Neural cell (in vitro differentiated cells): Measurements from ENCODE around the gene NUCB1. TPM values are rescaled to one million over a fixed set of nuclear protein-coding genes. Genes with fewer than 3 reads are reported as not detected.

ENCODE experiments used
- H2AFZ ChIP-seq: fragments of 200-600, 300-800 bp; sonication (generic), shearing (Covaris generic); 2 replicates; pipeline ENCODE4 v1.6.0; 2014; ENCODE audit warnings: low read depth, mild to moderate bottlenecking, antibody characterized with exemption, low read length, moderate library complexity
- H3F3A ChIP-seq: fragments of 200-600 bp; shearing (Covaris generic); 2 replicates; pipeline ENCODE4 v1.6.1; 2016; ENCODE audit warnings: mild to moderate bottlenecking, moderate library complexity, mixed read lengths, antibody characterized with exemption, low read length; ENCODE audit not compliant: insufficient read depth, poor library complexity, severe bottlenecking
- H3K27ac ChIP-seq: fragments of 200-600, 300-800 bp; sonication (generic), shearing (Covaris generic); 2 replicates; pipeline ENCODE4 v1.5.1; 2014; ENCODE audit warnings: mild to moderate bottlenecking, low read length, moderate library complexity
- H3K27me3 ChIP-seq: fragments of 300-800, 200-600 bp; sonication (generic), shearing (Covaris generic); 2 replicates; pipeline ENCODE4 v1.6.0; 2014; ENCODE audit warnings: mild to moderate bottlenecking, low read depth, low read length, moderate library complexity; ENCODE audit not compliant: insufficient read depth
- H3K36me3 ChIP-seq: fragments of 300-800, 200-600 bp; sonication (generic), shearing (Covaris generic); 2 replicates; pipeline ENCODE4 v1.5.1; 2014; ENCODE audit warnings: mild to moderate bottlenecking, antibody characterized with exemption, low read length, moderate library complexity; ENCODE audit not compliant: insufficient read depth
- H3K4me2 ChIP-seq: fragments of 300-800, 200-600 bp; sonication (generic), shearing (Covaris generic); 2 replicates; pipeline ENCODE4 v1.6.0; 2014; ENCODE audit warnings: mild to moderate bottlenecking, low read length
- H3K4me3 ChIP-seq: fragments of 300-800, 200-600 bp; sonication (generic), shearing (Covaris generic); 2 replicates; pipeline ENCODE4 v1.5.1; 2014; ENCODE audit warnings: mild to moderate bottlenecking, low read length, moderate library complexity
- H3K79me2 ChIP-seq: fragments of 200-600 bp; shearing (Covaris generic); replicated peaks from 2 replicates; pipeline ENCODE4 v1.6.0; 2014; ENCODE audit warnings: mild to moderate bottlenecking, low read length, moderate library complexity; ENCODE audit not compliant: insufficient read depth
- H3K9ac ChIP-seq: fragments of 300-800, 200-600 bp; sonication (generic), shearing (Covaris generic); 2 replicates; pipeline ENCODE4 v1.6.1; 2016; ENCODE audit warnings: mild to moderate bottlenecking, low read length, mixed read lengths
- H3K9me2 ChIP-seq: fragments of 200-600 bp; shearing (Covaris generic); 2 replicates; pipeline ENCODE4 v1.6.1; 2016; ENCODE audit warnings: mild to moderate bottlenecking, low read length, mixed read lengths; ENCODE audit not compliant: insufficient read depth
- H3K9me3 ChIP-seq: fragments of 200-600, 300-800 bp; sonication (generic), shearing (Covaris generic); 2 replicates; pipeline ENCODE4 v1.6.1; 2016; ENCODE audit warnings: mild to moderate bottlenecking, mixed run types, low read length, moderate library complexity, mixed read lengths
- H4K20me1 ChIP-seq: fragments of 200-600 bp; shearing (Covaris generic); 2 replicates; pipeline ENCODE4 v1.6.1; 2016; ENCODE audit warnings: mild to moderate bottlenecking, mixed run types; ENCODE audit not compliant: insufficient read depth
- EP300 ChIP-seq: fragments of 450-650 bp; conservative IDR thresholded peaks from 2 replicates; pipeline ENCODE4 v1.6.1; 2014; ENCODE audit warnings: antibody characterized with exemption, mild to moderate bottlenecking, moderate library complexity; ENCODE audit not compliant: poor library complexity, severe bottlenecking
- EZH2 ChIP-seq: fragments of 200-600, 300-800 bp; shearing (Covaris generic), sonication (generic); IDR thresholded peaks from 2 replicates; pipeline ENCODE4 v1.6.1; 2014; ENCODE audit warnings: antibody characterized with exemption, low read length, borderline replicate concordance, mild to moderate bottlenecking; ENCODE audit not compliant: insufficient read depth, poor library complexity, severe bottlenecking
- MXI1 ChIP-seq: fragments of 450-650 bp; conservative IDR thresholded peaks from 2 replicates; pipeline ENCODE4 v1.6.1; 2014; ENCODE audit warnings: antibody characterized with exemption, mild to moderate bottlenecking; ENCODE audit not compliant: poor library complexity, severe bottlenecking
- POLR2AphosphoS5 ChIP-seq: IDR thresholded peaks from 2 replicates; pipeline ENCODE4 v1.6.1; 2012
- RAD21 ChIP-seq: fragments of 450-650 bp; conservative IDR thresholded peaks from 2 replicates; pipeline ENCODE4 v1.6.1; 2014; ENCODE audit warnings: antibody characterized with exemption, mild to moderate bottlenecking, moderate library complexity
- SMC3 ChIP-seq: fragments of 450-650 bp; conservative IDR thresholded peaks from 2 replicates; pipeline ENCODE4 v1.6.1; 2014; ENCODE audit warnings: antibody characterized with exemption, mild to moderate bottlenecking, moderate library complexity; ENCODE audit not compliant: poor library complexity
- TAF1 ChIP-seq: IDR thresholded peaks from 2 replicates; pipeline ENCODE4 v1.6.1; 2012; ENCODE audit warnings: low read depth
- polyA plus RNA-seq: library from polyadenylated mRNA; depleted of rRNA; stranded (reverse); fragments of >200 nt; gene quantifications from 2 replicates; pipeline ENCODE4 v1.2.3, GENCODE V29; 2014
- TF ChIP-seq, protein P1 (sequence below): fragments of 450-650 bp; IDR thresholded peaks from 2 replicates; pipeline ENCODE4 v1.5.1; 2014; ENCODE audit warnings: antibody characterized with exemption, mild to moderate bottlenecking, moderate library complexity; ENCODE audit not compliant: poor library complexity, severe bottlenecking
- TF ChIP-seq, protein P2 (sequence below): IDR thresholded peaks from 2 replicates; pipeline ENCODE4 v1.6.1; 2012; ENCODE audit warnings: borderline replicate concordance

The NUCB1 gene
- polyA plus RNA-seq, 1 donor from 2014 or later, result 80.0 TPM

DNA sequence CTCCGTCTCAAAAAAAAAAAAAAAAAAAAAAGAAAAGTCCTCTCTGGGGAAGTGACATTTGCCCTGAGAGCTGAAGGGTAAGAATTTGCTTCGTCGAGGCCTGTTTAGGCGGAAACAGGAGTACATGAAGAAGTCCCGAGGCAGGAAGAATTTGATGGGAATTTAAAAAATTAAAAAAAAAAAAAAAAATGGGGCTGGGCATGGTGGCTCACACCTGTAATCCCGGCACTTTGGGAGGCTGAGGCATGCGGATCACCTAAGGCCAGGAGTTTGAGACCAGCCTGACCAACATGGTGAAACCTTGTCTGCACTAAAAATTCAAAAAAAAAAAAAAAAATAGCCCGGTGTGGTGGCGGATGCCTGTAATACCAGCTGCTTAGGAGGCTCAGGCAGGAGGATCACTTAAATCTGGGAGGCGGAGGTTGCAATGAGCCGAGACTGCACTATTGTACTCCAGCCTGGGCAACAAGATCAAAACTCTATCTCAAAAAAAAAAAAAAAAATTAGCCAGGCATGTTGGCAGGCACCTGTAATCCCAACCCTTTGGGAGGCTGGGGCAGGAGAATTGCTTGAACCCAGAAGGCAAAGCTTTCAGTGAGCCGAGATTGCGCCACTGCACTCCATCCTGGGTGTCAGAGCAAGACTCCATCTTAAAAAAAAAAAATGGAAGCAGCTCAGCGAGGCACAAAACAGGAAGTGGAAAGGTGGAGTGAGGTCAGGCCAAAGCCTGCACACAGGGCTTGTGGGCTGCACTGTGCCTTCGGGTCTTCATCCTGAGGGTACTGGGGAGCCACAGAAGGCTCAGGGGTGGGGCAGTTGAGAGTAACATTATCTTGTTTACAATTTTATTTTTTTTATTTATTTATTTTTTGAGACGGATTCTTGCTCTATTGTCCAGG, 59.5 kb downstream of the NUCB1 start:
- Histone ChIP-seq H3K4me2 (no peak overlapping the region), H3K9me2 (no peaks in the 10 kb centered on the region), H3K36me3 (no peaks in the 10 kb centered on the region), H3K4me3 (no peak overlapping the region), H3K9ac (no peak overlapping the region), H3K27me3 (no peaks in the 10 kb centered on the region), H4K20me1 (no peaks in the 10 kb centered on the region), H2AFZ (no peak overlapping the region), H3K9me3 (no peaks in the 10 kb centered on the region), H3F3A (no peaks in the 10 kb centered on the region), H3K27ac (no peak overlapping the region), H3K79me2 (peaks cover 9% of the 10 kb centered on the region)
- no peak for TF ChIP-seq POLR2AphosphoS5
- TF ChIP-seq EP300, result no peak
- no peak for TF ChIP-seq EZH2
- TF ChIP-seq, protein P1, sequence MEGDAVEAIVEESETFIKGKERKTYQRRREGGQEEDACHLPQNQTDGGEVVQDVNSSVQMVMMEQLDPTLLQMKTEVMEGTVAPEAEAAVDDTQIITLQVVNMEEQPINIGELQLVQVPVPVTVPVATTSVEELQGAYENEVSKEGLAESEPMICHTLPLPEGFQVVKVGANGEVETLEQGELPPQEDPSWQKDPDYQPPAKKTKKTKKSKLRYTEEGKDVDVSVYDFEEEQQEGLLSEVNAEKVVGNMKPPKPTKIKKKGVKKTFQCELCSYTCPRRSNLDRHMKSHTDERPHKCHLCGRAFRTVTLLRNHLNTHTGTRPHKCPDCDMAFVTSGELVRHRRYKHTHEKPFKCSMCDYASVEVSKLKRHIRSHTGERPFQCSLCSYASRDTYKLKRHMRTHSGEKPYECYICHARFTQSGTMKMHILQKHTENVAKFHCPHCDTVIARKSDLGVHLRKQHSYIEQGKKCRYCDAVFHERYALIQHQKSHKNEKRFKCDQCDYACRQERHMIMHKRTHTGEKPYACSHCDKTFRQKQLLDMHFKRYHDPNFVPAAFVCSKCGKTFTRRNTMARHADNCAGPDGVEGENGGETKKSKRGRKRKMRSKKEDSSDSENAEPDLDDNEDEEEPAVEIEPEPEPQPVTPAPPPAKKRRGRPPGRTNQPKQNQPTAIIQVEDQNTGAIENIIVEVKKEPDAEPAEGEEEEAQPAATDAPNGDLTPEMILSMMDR, result no peak
- no peak for TF ChIP-seq MXI1
- TF ChIP-seq, protein P2, sequence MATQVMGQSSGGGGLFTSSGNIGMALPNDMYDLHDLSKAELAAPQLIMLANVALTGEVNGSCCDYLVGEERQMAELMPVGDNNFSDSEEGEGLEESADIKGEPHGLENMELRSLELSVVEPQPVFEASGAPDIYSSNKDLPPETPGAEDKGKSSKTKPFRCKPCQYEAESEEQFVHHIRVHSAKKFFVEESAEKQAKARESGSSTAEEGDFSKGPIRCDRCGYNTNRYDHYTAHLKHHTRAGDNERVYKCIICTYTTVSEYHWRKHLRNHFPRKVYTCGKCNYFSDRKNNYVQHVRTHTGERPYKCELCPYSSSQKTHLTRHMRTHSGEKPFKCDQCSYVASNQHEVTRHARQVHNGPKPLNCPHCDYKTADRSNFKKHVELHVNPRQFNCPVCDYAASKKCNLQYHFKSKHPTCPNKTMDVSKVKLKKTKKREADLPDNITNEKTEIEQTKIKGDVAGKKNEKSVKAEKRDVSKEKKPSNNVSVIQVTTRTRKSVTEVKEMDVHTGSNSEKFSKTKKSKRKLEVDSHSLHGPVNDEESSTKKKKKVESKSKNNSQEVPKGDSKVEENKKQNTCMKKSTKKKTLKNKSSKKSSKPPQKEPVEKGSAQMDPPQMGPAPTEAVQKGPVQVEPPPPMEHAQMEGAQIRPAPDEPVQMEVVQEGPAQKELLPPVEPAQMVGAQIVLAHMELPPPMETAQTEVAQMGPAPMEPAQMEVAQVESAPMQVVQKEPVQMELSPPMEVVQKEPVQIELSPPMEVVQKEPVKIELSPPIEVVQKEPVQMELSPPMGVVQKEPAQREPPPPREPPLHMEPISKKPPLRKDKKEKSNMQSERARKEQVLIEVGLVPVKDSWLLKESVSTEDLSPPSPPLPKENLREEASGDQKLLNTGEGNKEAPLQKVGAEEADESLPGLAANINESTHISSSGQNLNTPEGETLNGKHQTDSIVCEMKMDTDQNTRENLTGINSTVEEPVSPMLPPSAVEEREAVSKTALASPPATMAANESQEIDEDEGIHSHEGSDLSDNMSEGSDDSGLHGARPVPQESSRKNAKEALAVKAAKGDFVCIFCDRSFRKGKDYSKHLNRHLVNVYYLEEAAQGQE, result no peak
- TF ChIP-seq TAF1, result no peak
- no peak for TF ChIP-seq RAD21

DNA sequence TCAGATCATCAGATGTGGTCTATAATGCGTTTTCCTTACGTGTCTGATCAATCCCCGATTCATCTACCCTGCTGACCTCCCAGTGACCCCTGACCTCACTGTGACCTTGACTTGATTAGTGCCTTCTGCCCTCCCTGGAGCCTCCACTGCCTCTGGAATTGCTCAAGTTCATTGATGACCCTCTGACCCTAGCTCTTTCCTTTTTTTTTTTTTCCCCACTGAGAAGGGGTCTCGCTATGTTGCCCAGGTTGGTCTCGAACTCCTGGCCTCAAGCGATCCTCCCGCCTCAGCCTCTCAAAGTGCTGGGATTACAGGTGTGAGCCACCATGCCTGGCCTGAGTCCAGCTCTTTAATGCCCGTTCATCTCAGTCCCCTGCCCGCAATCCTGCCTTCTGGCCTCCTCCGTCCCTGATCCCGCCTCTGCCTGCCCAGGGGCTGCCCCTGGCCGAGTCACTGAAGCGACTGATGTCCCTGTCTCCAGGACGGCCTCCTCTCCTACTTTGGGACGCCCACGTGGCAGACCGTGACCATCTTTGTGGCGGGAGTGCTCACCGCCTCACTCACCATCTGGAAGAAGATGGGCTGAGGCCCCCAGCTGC, 61.0 kb downstream of the NUCB1 start:
- Histone ChIP-seq H3K4me3 (no peak overlapping the region), H3K79me2 (peaks cover 2% of the 10 kb centered on the region), H3K9ac (no peak overlapping the region), H3K27ac (no peak overlapping the region), H4K20me1 (no peaks in the 10 kb centered on the region), H2AFZ (no peak overlapping the region), H3K4me2 (no peak overlapping the region), H3K9me2 (no peaks in the 10 kb centered on the region), H3K27me3 (no peaks in the 10 kb centered on the region), H3F3A (no peaks in the 10 kb centered on the region), H3K36me3 (no peaks in the 10 kb centered on the region), H3K9me3 (no peaks in the 10 kb centered on the region)
- TF ChIP-seq, protein P1, result no peak
- no peak for TF ChIP-seq RAD21
- TF ChIP-seq, protein P2, result no peak
- TF ChIP-seq EZH2, result no peak
- no peak for TF ChIP-seq POLR2AphosphoS5
- TF ChIP-seq EP300, result no peak
- TF ChIP-seq SMC3, result no peak
- no peak for TF ChIP-seq MXI1
- no peak for TF ChIP-seq TAF1
